ENCODE results near the gene PDZK1IP1.

The PDZK1IP1 gene, protein sequence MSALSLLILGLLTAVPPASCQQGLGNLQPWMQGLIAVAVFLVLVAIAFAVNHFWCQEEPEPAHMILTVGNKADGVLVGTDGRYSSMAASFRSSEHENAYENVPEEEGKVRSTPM

DNA sequence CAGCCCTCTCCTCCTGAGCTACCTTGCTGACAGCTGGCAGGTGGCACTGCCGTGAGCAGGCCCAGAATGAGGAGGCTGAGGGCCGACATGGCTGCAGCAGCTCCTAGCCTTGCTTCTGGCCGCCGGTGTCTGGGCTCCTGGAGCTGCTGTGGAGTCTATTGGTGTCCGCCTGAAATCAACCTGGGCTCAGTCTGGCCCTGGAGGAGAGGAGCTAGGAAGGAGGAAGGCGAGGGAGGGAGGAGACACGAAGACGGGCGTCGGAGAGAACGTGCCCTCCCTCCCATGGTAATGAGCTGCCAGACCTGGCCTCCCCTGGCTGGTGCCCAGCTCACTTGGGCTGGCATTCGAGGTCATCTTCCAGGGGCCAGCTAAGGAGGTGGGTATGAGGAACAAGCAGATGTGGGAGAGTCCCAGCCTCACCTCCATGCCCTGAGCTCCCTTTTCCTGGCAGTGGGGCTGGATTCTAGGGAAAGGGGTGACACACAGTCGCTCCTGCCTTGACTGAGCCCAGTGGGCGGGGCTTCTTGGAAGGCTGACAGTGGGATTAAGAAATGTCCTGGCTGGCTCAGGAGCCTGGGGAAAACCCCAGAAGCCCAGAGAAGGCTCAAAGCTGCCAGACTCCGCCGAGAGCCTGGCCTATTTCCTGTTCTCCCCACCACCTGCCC lies at the start of gene PDZK1IP1:
Gene PDZK1IP1 (minus strand): TSS at position 193 of the 665 bp plus-strand sequence. CDS start 104 bp downstream, at position 89.
- no peak for TF ChIP-seq ZNF274 (IDR thresholded peaks at IDR 0.05; ENCODE audit: low read depth, low read length)
- H3K4me3 ChIP-seq (ENCODE audit: low read length): no peak within 1 kb of the TSS

DNA sequence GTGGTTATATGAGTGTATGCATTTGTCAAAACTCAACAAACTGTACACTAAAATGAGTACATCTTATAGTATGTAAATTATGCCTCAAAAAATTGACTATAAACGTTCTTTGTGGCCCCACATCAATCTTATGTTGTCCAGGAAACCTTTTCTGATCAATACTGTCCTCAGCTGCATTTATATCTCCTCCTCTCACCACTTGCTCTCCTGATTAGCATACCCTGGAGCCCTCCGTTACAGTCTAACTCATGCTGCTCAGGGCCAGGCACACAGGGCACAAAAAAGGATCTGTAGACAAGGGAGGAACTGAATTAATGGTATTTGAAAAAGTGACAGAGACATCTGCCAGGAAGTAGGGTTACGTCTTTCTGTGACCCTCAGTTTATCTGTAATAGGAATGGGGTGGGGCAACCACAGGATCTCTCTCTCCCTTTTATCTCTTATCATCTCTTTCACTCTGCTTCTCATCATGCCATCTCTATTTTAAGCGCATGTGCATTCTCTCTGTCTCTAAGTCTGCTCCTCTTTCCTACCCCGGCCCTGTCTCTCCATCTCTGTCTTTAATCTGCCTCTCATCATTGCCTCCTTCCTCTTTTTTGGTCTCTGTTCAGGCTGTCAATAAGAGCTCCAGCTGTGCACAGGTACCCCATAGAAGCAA lies 49.2 kb upstream of the PDZK1IP1 start:
- no peak for TF ChIP-seq ZNF274 (IDR thresholded peaks at IDR 0.05; ENCODE audit: low read depth, low read length)
- H3K4me3 ChIP-seq (ENCODE audit: low read length): no peak overlapping the region

DNA sequence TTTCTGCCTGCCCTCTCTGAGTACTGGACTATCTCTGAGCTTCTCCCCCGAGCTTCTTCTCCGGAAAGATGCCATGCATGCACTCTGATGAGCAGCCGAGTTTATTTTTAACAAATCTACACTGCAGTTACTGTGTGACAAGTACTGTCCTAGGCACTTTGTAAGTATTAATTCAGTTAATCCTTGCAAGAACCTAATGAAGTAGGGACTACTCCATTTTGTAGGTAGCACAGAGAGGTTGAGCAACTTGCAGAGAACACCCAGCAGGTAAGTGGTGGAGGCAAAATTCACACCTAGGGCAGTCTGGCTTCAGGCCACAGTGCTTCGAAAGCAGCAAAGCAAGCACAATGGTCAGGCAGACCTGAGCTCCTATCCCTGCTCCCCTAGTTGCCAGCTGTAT lies 46.0 kb upstream of the PDZK1IP1 start:
- TF ChIP-seq ZNF274 (IDR thresholded peaks at IDR 0.05; ENCODE audit: low read depth, low read length): no peak
- no peak overlapping the region for H3K4me3 ChIP-seq (ENCODE audit: low read length)

DNA sequence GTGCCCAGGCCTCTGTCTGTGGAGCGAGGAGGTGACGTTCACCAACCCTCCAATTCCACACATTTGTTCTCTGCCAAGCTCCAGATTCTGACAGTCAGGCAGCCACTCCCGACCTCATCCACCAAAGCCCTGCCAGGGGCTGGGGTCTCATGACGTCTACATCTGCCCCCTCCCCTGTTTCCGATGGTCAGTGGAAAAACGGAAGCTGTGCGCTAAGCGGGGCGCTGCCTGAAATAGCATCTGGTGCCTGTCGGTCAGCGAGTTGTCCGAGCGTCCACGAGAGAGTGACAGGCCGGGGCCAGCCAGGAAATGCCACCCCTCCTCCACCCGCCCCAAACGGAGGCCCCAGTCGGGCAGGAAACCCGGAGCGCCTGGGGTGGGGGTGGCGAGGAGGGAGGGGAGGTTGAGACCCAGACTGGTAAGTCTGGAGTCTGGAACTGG lies 45.4 kb upstream of the PDZK1IP1 start:
- no peak for TF ChIP-seq ZNF274 (IDR thresholded peaks at IDR 0.05; ENCODE audit: low read depth, low read length)
- no peak overlapping the region for H3K4me3 ChIP-seq (ENCODE audit: low read length)

DNA sequence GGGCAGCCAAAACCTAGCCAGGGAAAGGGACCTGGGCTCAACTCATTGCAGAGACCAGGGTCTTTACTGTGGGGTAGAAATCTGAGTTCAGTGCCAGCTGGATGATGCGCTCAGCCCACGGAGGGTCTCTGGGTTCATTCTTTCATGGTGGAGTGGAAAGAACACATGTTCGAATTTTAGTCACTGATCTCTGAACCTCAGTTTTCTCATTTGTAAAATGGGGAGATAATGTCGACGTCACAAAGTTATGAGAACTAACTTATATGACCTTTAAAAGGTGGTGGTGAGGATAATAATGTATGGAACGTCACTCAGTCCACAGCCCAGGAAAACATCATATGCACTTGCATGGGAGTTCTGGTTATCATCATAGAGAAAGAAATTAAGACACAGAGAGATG lies 43.4 kb upstream of the PDZK1IP1 start:
- TF ChIP-seq ZNF274 (IDR thresholded peaks at IDR 0.05; ENCODE audit: low read depth, low read length): no peak
- H3K4me3 ChIP-seq (ENCODE audit: low read length): no peak overlapping the region

DNA sequence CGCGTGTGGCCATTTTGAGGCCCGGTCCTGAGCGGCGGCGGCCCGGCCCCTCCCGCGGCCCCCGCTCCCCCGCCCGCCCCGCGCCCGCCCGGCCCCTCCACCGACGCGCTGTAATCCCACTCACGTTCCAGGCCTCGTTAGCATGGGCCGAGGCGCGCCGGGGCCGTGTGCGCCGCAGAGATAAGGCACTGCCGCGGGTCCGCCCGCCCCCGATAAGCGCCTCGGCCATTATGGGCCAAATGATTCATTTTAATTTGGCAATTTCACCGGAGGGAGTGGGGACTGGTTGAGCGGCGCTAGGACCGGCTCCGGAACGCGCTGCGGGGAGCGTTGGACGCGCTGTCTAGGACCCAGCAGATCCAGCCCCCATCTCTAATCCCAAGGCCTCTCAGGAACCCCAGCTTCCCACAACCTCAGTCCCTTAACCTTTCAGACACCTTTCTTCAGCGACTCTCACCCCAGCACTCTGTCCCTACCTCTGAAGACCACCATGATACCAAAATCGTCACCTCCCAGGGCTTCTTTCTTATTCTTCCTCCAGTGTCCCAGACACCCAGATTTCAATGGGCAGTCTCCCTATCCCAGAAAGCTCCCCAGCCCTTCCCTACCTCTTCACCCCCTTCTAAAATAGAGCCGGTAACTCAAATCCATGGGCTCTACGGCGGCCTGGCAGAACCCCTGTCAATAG lies 42.5 kb upstream of the PDZK1IP1 start, which contains the start of gene TAL1:
Gene TAL1 (minus strand): TSS at position 39 of the 688 bp plus-strand sequence. CDS start 6,337 bp downstream, outside the sequence.
- H3K4me3 ChIP-seq (ENCODE audit: low read length): no peak within 1 kb of the TSS; the same call in 1 of the 2 replicates
- TF ChIP-seq ZNF274 (IDR thresholded peaks at IDR 0.05; ENCODE audit: low read depth, low read length): no peak

DNA sequence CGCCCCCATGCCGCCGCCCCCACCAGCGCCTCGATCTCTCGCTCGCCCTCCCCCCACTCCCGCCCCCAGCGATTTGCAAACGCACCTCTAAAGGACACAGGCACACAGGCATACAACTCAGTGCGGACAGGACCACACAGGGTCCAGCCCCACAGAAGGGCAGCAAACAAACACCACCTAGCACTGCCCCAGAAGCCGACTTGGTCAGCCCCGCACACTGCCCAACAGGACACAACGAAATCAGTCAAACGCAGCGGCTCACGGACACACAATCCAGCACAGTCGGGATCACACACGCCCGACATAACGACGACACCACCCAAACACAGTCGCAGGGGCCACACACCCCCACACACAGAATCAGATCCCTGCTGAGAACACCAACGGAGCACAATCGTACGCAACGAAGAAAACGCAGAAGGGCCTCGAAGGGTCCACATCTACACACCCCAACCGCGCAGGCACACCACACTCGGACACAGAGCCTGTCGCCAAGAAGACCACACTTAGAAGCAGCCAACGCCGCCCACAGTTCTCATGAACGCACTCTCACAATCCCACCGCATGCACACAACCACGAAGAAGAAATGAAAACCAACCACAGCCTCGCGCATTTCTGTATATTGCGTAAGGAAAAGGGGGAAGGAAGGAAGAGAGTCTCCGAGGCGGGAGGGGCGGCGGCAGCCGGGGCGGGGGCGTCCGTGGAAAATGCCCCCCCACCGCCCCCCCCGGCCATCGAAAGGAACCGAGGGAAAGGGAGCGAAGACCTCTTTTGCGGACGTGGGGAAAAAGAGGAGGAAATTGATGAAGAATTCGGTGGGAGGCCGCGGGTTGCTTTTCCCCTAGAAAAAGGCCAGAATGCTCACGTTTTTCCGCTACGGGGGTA lies 41.7 kb upstream of the PDZK1IP1 start:
- no peak overlapping the region; the same call in 1 of the 2 replicates for H3K4me3 ChIP-seq (ENCODE audit: low read length)
- TF ChIP-seq ZNF274 (IDR thresholded peaks at IDR 0.05; ENCODE audit: low read depth, low read length): no peak

DNA sequence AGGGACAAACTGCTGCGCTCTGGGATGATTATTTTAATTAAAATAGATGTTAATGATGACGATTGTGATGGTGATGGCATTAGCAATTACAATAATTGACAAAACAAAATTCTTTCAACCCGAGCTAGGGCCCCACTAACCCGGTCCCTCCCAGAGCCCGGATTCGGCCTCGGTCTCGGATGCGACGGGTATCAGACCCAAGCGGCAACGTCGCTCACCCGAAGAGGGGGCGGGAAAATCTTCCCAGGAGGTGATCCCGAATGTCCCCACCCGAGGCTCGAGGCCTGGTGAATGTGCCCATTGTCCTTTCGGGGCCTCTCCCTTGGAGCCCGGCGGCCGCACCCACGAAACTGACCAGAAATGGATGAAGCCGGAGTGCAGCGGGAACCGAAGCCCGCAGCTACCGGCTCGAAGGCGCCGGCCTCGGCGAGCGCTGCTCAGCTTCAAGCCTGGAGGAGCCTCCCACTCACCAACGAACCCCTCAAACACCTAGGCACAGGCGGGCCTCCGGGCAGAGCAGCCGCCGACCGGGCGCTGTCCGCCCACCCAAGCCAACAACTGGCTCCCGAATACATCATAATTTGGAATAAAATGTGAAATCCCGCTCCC lies 41.0 kb upstream of the PDZK1IP1 start:
- no peak for TF ChIP-seq ZNF274 (IDR thresholded peaks at IDR 0.05; ENCODE audit: low read depth, low read length)
- H3K4me3 ChIP-seq (ENCODE audit: low read length): no peak overlapping the region

DNA sequence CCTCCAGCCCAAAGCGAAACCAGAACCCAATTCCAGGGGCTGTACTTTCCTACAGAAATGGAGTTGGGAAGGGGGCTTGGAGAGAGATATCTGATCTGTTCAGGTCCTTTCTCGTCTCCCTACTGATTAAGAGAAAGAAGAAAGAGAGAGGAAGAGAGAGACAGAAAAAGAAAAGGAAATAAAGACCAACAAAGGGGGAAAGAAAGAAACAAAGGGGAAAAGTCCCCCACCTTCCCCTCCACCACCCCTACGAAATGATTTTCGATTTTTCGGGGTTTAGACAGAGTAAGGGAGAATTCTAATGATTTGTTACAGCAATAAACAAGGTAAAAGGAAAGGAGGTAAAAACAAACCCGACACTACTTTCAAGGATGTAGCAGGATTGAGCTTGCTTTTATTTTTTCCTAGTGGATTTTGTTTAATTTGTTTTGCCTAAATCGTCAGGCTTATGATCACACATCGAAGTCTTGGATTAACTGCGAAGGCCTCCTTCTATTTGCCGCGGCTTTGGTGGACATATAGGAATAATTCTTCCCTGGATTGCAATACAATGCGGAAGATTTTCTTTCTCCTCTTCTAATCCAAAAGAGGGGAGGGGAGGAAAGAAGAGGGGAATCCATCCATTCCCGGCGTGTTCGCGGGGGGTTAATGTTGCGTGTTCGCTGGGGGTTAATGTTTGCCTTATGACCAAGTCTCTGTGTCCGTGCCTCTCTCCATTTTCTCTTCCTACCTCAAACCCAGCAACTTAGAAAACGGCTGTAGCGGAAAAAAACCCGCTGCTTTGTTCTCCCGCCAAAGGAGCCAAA lies 40.3 kb upstream of the PDZK1IP1 start:
- TF ChIP-seq ZNF274 (IDR thresholded peaks at IDR 0.05; ENCODE audit: low read depth, low read length): no peak
- no peak overlapping the region for H3K4me3 ChIP-seq (ENCODE audit: low read length)

DNA sequence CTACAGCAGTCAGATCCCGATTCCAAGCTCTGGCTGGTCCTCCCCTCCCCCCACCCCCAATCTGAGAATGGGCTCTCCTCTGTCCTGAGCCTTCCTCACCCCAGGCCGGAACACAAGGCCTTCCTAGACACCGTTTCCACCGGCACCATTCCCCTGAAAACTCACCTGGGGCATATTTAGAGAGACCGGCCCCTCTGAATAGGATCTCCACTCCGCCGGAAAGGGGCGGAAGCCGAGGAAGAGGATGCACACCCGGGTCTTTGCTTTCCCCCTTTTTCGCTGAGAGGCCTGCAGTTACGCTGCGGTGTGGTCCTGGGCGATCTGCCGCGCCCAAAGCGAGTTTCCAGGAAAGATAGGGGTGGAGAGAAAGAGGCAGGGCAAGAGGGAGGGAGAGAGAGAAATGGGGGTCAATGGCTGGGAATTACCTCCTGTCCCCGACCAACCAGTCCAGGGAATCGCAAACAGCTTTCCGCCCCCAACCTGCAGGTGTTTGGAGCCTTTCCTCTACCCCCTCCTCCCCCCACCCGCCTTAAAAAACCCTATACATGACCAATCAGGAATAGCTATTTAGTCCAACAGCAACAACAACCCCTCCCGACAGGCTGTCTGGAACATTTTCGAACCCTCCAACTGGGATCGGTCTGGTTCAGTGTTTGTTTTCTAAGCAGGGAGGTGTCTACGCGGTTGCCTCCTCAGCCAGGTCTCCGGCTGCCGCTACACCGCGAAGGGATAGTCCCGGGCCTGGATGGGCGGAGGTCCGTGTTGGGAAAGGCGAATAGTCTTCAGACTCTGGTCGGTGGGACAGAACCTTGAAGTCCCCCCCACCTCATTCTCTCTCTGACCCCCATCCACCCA lies 39.4 kb upstream of the PDZK1IP1 start:
- H3K4me3 ChIP-seq (ENCODE audit: low read length): no peak overlapping the region
- TF ChIP-seq ZNF274 (IDR thresholded peaks at IDR 0.05; ENCODE audit: low read depth, low read length): no peak

DNA sequence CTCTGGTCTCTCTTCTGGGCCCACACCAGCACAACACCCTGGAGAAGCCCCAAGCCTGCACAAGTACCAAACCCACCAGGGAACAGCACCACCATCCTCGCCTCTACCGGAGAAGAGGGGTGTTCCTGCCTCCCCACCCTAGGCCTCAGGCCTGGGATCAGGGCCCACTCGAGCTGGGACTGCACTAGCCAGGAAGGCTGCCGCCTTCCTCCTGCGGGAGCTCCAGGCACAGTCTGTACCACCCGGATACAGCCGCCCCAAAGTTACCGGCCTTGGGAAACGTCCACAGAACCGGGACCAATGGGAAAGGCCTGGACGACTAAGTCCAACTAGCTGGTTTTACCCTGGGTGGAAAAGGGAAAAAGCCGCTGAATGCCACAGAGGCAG lies 38.8 kb upstream of the PDZK1IP1 start:
- no peak for TF ChIP-seq ZNF274 (IDR thresholded peaks at IDR 0.05; ENCODE audit: low read depth, low read length)
- H3K4me3 ChIP-seq (ENCODE audit: low read length): no peak overlapping the region

Data from GM08714 (cell line).